ENCODE measurements around the gene RAD51.

Gene RAD51

GRCh38 chr15:40744815-40745152 lies 49.8 kb downstream of the RAD51 start:
- no peaks in the 10 kb centered on the region for H3K79me2 ChIP-seq (ENCODE audit: insufficient read depth, low read length)
- no peaks in the 10 kb centered on the region for H3K4me1 ChIP-seq (ENCODE audit: insufficient read depth, low read length, severe bottlenecking)
- no peak overlapping the region for H3K9ac ChIP-seq (ENCODE audit: low read length)
- H3F3A ChIP-seq (ENCODE audit: insufficient read depth, low read length), result no peaks in the 10 kb centered on the region
- no peak overlapping the region for H3K27ac ChIP-seq (ENCODE audit: low read depth, low read length, poor library complexity, severe bottlenecking)
- TF ChIP-seq, protein P1, sequence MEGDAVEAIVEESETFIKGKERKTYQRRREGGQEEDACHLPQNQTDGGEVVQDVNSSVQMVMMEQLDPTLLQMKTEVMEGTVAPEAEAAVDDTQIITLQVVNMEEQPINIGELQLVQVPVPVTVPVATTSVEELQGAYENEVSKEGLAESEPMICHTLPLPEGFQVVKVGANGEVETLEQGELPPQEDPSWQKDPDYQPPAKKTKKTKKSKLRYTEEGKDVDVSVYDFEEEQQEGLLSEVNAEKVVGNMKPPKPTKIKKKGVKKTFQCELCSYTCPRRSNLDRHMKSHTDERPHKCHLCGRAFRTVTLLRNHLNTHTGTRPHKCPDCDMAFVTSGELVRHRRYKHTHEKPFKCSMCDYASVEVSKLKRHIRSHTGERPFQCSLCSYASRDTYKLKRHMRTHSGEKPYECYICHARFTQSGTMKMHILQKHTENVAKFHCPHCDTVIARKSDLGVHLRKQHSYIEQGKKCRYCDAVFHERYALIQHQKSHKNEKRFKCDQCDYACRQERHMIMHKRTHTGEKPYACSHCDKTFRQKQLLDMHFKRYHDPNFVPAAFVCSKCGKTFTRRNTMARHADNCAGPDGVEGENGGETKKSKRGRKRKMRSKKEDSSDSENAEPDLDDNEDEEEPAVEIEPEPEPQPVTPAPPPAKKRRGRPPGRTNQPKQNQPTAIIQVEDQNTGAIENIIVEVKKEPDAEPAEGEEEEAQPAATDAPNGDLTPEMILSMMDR (IDR thresholded peaks at IDR 0.05; ENCODE audit: low read length), result no peak
- no peak for TF ChIP-seq EZH2 (IDR thresholded peaks at IDR 0.05; ENCODE audit: borderline replicate concordance, low read length)
- no peak overlapping the region for H3K4me2 ChIP-seq (ENCODE audit: low read length)
- peaks cover 83% of the 10 kb centered on the region for H3K36me3 ChIP-seq (ENCODE audit: insufficient read depth, low read length)
- H2AFZ ChIP-seq (ENCODE audit: low read length), result no peak overlapping the region
- no peaks in the 10 kb centered on the region for H4K20me1 ChIP-seq (ENCODE audit: insufficient read depth, low read length)
- no peaks in the 10 kb centered on the region for H3K9me2 ChIP-seq (ENCODE audit: low read depth, low read length)
- no peak overlapping the region for H3K4me3 ChIP-seq (ENCODE audit: low read depth, low read length, poor library complexity, severe bottlenecking)
- no peaks in the 10 kb centered on the region for H3K9me3 ChIP-seq (ENCODE audit: low read length)
- H3K27me3 ChIP-seq (ENCODE audit: insufficient read depth, low read length), result no peaks in the 10 kb centered on the region

DNA sequence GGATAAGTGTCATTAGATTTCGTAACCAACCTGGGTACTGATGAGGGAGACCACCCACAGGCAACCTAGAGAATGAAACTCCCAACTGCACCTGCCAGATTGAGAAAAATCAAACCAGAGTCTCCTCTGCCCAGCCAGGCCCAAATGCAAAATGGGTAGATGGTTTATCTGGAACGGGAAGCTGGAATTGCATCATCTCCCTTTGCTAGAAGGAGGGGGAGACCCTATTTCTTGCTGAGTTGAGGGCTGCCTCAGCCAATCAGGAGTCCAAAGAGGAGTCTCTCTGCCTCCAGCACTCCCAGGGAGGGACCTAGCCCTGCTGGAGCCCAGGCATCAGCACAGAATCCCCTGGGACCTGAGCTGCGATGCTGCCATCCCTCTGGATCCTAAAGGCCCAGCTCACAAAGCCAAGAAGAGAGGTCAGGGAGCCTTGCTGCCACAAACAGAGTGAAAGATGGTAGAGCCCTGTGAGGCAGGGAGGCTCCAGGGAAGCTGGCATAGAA lies 52.0 kb downstream of the RAD51 start:
- Histone ChIP-seq H3K79me2 (ENCODE audit: insufficient read depth, low read length) (0 out of 2 replicates have a peak, but pooled peaks cover under 1% of the 10 kb centered on the region), H3K9me2 (ENCODE audit: low read depth, low read length) (no peaks in the 10 kb centered on the region), H3K27ac (ENCODE audit: low read depth, low read length, poor library complexity, severe bottlenecking) (no peak overlapping the region), H3K36me3 (ENCODE audit: insufficient read depth, low read length) (peaks cover 81% of the 10 kb centered on the region), H3K9me3 (ENCODE audit: low read length) (no peaks in the 10 kb centered on the region), H3K27me3 (ENCODE audit: insufficient read depth, low read length) (no peaks in the 10 kb centered on the region), H3K4me2 (ENCODE audit: low read length) (no peak overlapping the region), H4K20me1 (ENCODE audit: insufficient read depth, low read length) (no peaks in the 10 kb centered on the region), H2AFZ (ENCODE audit: low read length) (no peak overlapping the region), H3K4me1 (ENCODE audit: insufficient read depth, low read length, severe bottlenecking) (no peaks in the 10 kb centered on the region), H3F3A (ENCODE audit: insufficient read depth, low read length) (no peaks in the 10 kb centered on the region), H3K9ac (ENCODE audit: low read length) (no peak overlapping the region), H3K4me3 (ENCODE audit: low read depth, low read length, poor library complexity, severe bottlenecking) (no peak overlapping the region)
- no peak for TF ChIP-seq EZH2 (IDR thresholded peaks at IDR 0.05; ENCODE audit: borderline replicate concordance, low read length)
- TF ChIP-seq, protein P1 (IDR thresholded peaks at IDR 0.05; ENCODE audit: low read length), result no peak

DNA sequence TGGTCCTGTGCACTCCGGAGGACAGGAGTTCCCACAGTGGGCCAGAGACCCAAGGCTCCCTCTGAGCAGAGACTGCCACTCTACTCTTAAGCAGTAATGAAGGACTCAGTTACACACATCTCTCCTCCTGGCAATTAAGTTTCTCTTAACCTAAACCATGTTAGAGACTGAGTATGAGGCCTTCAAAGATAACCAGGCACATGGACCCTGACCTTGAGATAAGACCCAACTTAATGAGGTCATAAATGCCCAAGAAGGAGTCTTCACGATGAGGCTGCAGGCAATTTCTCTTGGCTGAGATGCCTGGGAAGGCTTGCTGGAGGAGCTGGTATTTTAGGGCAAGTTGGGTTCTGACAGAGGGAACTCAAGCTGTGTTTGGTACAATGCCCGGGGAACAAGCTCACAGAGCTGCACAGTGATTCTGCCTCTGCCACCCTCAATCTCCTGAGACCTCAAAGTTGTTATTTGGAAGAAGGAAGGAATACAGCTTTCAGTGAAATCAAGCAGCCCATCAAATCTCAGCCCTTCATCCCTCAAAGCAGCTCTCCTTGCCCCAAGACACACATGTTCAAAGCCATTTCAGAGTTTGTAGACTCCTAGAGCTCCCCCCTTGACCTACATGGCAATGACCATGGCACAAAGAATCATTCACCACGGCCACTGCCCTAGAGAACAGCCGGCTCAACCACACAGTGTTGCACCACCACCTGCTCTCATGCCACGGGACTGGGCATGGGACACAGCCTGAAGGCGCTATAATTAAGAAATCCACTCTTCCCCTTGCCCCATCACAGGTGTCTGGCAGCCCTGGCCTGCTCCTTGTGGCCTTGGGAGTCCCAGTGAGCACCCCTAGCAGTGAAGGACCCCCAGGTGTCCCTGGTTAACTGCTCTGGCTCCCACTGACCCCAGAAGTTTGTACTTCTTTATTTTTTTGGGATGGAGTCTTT lies 53.0 kb downstream of the RAD51 start:
- no peak overlapping the region for H2AFZ ChIP-seq (ENCODE audit: low read length)
- no peaks in the 10 kb centered on the region for H3K27me3 ChIP-seq (ENCODE audit: insufficient read depth, low read length)
- H3K9ac ChIP-seq (ENCODE audit: low read length), result no peak overlapping the region
- no peaks in the 10 kb centered on the region for H3K9me2 ChIP-seq (ENCODE audit: low read depth, low read length)
- no peak for TF ChIP-seq EZH2 (IDR thresholded peaks at IDR 0.05; ENCODE audit: borderline replicate concordance, low read length)
- TF ChIP-seq, protein P1 (IDR thresholded peaks at IDR 0.05; ENCODE audit: low read length), result no peak
- no peaks in the 10 kb centered on the region for H4K20me1 ChIP-seq (ENCODE audit: insufficient read depth, low read length)
- H3K4me3 ChIP-seq (ENCODE audit: low read depth, low read length, poor library complexity, severe bottlenecking), result no peak overlapping the region
- peaks cover 81% of the 10 kb centered on the region for H3K36me3 ChIP-seq (ENCODE audit: insufficient read depth, low read length)
- H3K9me3 ChIP-seq (ENCODE audit: low read length), result no peaks in the 10 kb centered on the region
- no peaks in the 10 kb centered on the region for H3F3A ChIP-seq (ENCODE audit: insufficient read depth, low read length)
- no peak overlapping the region for H3K4me2 ChIP-seq (ENCODE audit: low read length)
- H3K79me2 ChIP-seq (ENCODE audit: insufficient read depth, low read length), result peaks cover 9% of the 10 kb centered on the region; the same call in 1 of the 2 replicates
- peaks cover 7% of the 10 kb centered on the region for H3K4me1 ChIP-seq (ENCODE audit: insufficient read depth, low read length, severe bottlenecking)
- H3K27ac ChIP-seq (ENCODE audit: low read depth, low read length, poor library complexity, severe bottlenecking), result no peak overlapping the region
